IMR-90 (cell line): ENCODE results near the gene OR5D18. TPM values are rescaled to one million over a fixed set of nuclear protein-coding genes. Genes with fewer than 3 reads are reported as not detected.

Source experiments
- ATAC-seq: fragments of 200-7000 bp; cut with Tn5 transposase; 2 replicates; pipeline ENCODE4 v1.9.1; 2020; ENCODE audit warnings: low read depth, mild to moderate bottlenecking, moderate library complexity
- BruUV-seq: library from RNA; stranded (reverse); fragments of 400-500 nt; replicated peaks from 2 replicates; lab custom pipeline; 2021; lab: Mats Ljungman, UMichigan
- CTCF ChIA-PET: fragments of 300-600 bp; formaldehyde crosslinking; extraction: SDS; loops from one replicate; lab custom pipeline; 2021; ENCODE audit warnings: antibody characterized with exemption; lab: Yijun Ruan, JAX
- POLR2A ChIA-PET: fragments of 300-600 bp; sonication (Branson Sonifier 250); formaldehyde crosslinking; loops from one replicate; lab custom pipeline; 2022; ENCODE audit warnings: antibody characterized with exemption; ENCODE audit not compliant: unreplicated experiment; lab: Charles Lee
- DNase-seq: peaks from one replicate; pipeline ENCODE4 v3.0.0; 2013
- H2AFZ ChIP-seq: replicated peaks from 2 replicates; pipeline ENCODE3; 2013; ENCODE audit warnings: low read length, mild to moderate bottlenecking; ENCODE audit not compliant: poor library complexity
- H2AK5ac ChIP-seq: 2 replicates; pipeline ENCODE4 v1.6.1; 2013; ENCODE audit warnings: low read depth, low read length, inconsistent platforms
- H2AK9ac ChIP-seq: replicated peaks from 2 replicates; pipeline ENCODE3; 2013; ENCODE audit warnings: mild to moderate bottlenecking, low read depth, low read length, moderate library complexity; ENCODE audit not compliant: poor library complexity
- H2BK120ac ChIP-seq: 2 replicates; pipeline ENCODE4 v1.6.1; 2013; ENCODE audit warnings: low read depth, low read length, inconsistent platforms
- H2BK15ac ChIP-seq: 3 replicates; pipeline ENCODE4 v1.6.1; 2013; ENCODE audit warnings: low read depth, low read length, inconsistent platforms
- H2BK20ac ChIP-seq: 2 replicates; pipeline ENCODE4 v1.6.1; 2013; ENCODE audit warnings: low read depth, mild to moderate bottlenecking, inconsistent platforms, low read length, moderate library complexity
- H2BK5ac ChIP-seq: 2 replicates; pipeline ENCODE4 v1.6.1; 2013; ENCODE audit warnings: mild to moderate bottlenecking, low read depth, low read length, inconsistent platforms; ENCODE audit not compliant: poor library complexity, severe bottlenecking
- H3K14ac ChIP-seq: replicated peaks from 2 replicates; pipeline ENCODE4 v1.6.1; 2013; ENCODE audit warnings: low read depth, low read length, inconsistent platforms
- H3K18ac ChIP-seq: 2 replicates; pipeline ENCODE4 v1.6.1; 2013; ENCODE audit warnings: low read depth, low read length, control low read depth
- H3K23ac ChIP-seq: 2 replicates; pipeline ENCODE4 v1.6.1; 2013; ENCODE audit warnings: low read depth, low read length, inconsistent platforms
- H3K27ac ChIP-seq: 2 replicates; pipeline ENCODE4 v1.5.1; 2013; ENCODE audit warnings: mild to moderate bottlenecking, control low read depth, low read length; ENCODE audit not compliant: insufficient read depth
- H3K27me3 ChIP-seq: 2 replicates; pipeline ENCODE4 v1.6.1; 2013; ENCODE audit warnings: low read length; ENCODE audit not compliant: control insufficient read depth, insufficient read depth
- H3K36me3 ChIP-seq: 2 replicates; pipeline ENCODE4 v1.6.1; 2013; ENCODE audit warnings: low read length, mixed read lengths; ENCODE audit not compliant: control insufficient read depth, insufficient read depth
- H3K4ac ChIP-seq: 2 replicates; pipeline ENCODE4 v1.6.1; 2013; ENCODE audit warnings: low read depth, low read length, inconsistent platforms
- H3K4me1 ChIP-seq: 2 replicates; pipeline ENCODE4 v1.6.1; 2013; ENCODE audit warnings: low read length, mixed read lengths; ENCODE audit not compliant: control insufficient read depth, insufficient read depth
- H3K4me2 ChIP-seq: 2 replicates; pipeline ENCODE4 v1.6.1; 2013; ENCODE audit warnings: low read depth, mild to moderate bottlenecking, control low read depth, low read length, moderate library complexity
- H3K4me3 ChIP-seq: 2 replicates; pipeline ENCODE4 v1.5.1; 2013; ENCODE audit warnings: low read depth, mild to moderate bottlenecking, control low read depth, low read length, moderate library complexity; ENCODE audit not compliant: insufficient read depth
- H3K56ac ChIP-seq: 2 replicates; pipeline ENCODE4 v1.6.1; 2013; ENCODE audit warnings: low read length, inconsistent platforms; ENCODE audit not compliant: insufficient read depth; ENCODE audit errors: extremely low read depth
- H3K79me1 ChIP-seq, 2 experiments: 2 replicates each; pipeline ENCODE4 v1.6.1; 2013; ENCODE audit warnings: low read length in 2 of 2, inconsistent platforms in 1 of 2, low read depth in 1 of 2
- H3K9ac ChIP-seq: 2 replicates; pipeline ENCODE4 v1.6.1; 2013; ENCODE audit warnings: low read depth, low read length, control low read depth
- H3K9me1 ChIP-seq: 2 replicates; pipeline ENCODE4 v1.6.1; 2013; ENCODE audit warnings: low read length, inconsistent platforms; ENCODE audit not compliant: insufficient read depth
- H3K9me3 ChIP-seq: 2 replicates; pipeline ENCODE4 v1.6.1; 2013; ENCODE audit warnings: low read length; ENCODE audit not compliant: control insufficient read depth, insufficient read depth
- H4K20me1 ChIP-seq: 2 replicates; pipeline ENCODE4 v1.6.1; 2013; ENCODE audit warnings: low read length, inconsistent platforms; ENCODE audit not compliant: insufficient read depth
- H4K5ac ChIP-seq: 2 replicates; pipeline ENCODE4 v1.6.1; 2013; ENCODE audit warnings: mild to moderate bottlenecking, low read depth, low read length, control low read depth
- H4K8ac ChIP-seq, 2 experiments: 2 replicates each; pipeline ENCODE4 v1.6.1; 2013; ENCODE audit warnings: low read depth in 2 of 2, low read length in 2 of 2, control low read depth in 1 of 2, inconsistent platforms in 1 of 2
- H4K91ac ChIP-seq: 2 replicates; pipeline ENCODE4 v1.6.1; 2013; ENCODE audit warnings: low read depth, low read length, inconsistent platforms; ENCODE audit not compliant: insufficient read depth
- MAFK ChIP-seq: IDR thresholded peaks from 2 replicates; pipeline ENCODE4 v1.6.1; 2012; ENCODE audit warnings: low read depth, low read length, improper control_type of control experiment
- WGBS, 2 experiments: methylation state at CpG; one replicate each; pipeline versions ENCODE4 v1.1.5 to v1.1.7; 2013; ENCODE audit warnings: missing lambda C conversion rate in 2 of 2; ENCODE audit not compliant: insufficient read length in 1 of 2; ENCODE audit errors: extremely low coverage in 2 of 2; 5-methylcytosine and 5-hydroxymethylcytosine counted together
- dilution Hi-C: fragments of 300-500 bp; cut with HindIII; formaldehyde crosslinking; loops from one replicate; pipeline ENCODE4 v1.14.3; 2018; ENCODE audit warnings: low sequenced_read_pairs; ENCODE audit not compliant: unreplicated experiment
- in situ Hi-C: fragments of 300-500 bp; cut with MboI; formaldehyde crosslinking; loops from 3 replicates; pipeline ENCODE4 v1.14.3; 2019; ENCODE audit warnings: low sequenced_read_pairs, inconsistent platforms, mixed read lengths
- intact Hi-C: fragments of 100-400 bp; cut with micrococcal nuclease; formaldehyde crosslinking; loops from 2 replicates; pipeline ENCODE4 v1.10.0; 2022
- polyA plus RNA-seq, 3 experiments: library from polyadenylated mRNA; depleted of rRNA; stranded (reverse); fragments of >200 nt; gene quantifications; 2 replicates each; pipeline ENCODE4 v1.2.3, GENCODE V29; 2012; ENCODE audit warnings: low replicate concordance in 1 of 3
- total RNA-seq: library from RNA; depleted of rRNA; stranded (reverse); fragments of >200 nt; gene quantifications from 2 replicates; pipeline ENCODE4 v1.2.3, GENCODE V29; 2012
- TF ChIP-seq, protein P1 (sequence below): fragments of 150-350 bp; IDR thresholded peaks from 2 replicates; pipeline ENCODE4 v1.6.1; 2016; ENCODE audit warnings: low read depth, mild to moderate bottlenecking, low read length, moderate library complexity, borderline replicate concordance

Gene OR5D18
- total and polyA plus RNA-seq, 2 of the 4 experiments (the other 2 are of a cell fraction): not detected

DNA sequence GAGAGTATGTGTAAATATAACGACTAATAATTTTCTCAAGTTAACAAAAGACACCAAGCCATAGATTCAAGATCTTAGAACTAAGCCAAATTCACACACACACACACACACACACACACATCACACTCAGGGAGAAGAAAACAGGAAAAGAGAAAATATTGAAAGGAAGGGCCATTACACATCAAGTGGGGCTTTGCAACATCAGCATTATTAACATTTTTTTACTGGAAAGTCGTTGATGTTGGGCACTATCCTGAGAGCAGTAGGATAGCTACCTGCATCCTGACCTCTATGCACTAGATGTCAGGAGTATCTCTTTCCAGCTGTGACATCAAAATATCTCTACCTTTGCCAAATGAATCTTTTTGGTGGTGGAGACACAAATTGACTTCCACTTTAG is 28.0 kb downstream of the OR5D18 start:
- intact Hi-C loops: no loop called here
- Histone ChIP-seq H2BK20ac (no peak overlapping the region), H3K9me1 (no peaks in the 10 kb centered on the region), H3K27ac (no peak overlapping the region), H2AFZ (no peak overlapping the region), H3K9me3 (0 out of 2 replicates have a peak, but pooled peaks cover 1% of the 10 kb centered on the region), H4K5ac (no peak overlapping the region), H4K91ac (no peak overlapping the region), H3K14ac (no peak overlapping the region), H2BK15ac (no peak overlapping the region), H3K9ac (no peak overlapping the region), H4K20me1 (no peaks in the 10 kb centered on the region), H3K4me3 (no peak overlapping the region), H3K4me2 (no peak overlapping the region), H3K23ac (no peak overlapping the region), H3K79me1 (no peaks in the 10 kb centered on the region), H3K4me1 (no peaks in the 10 kb centered on the region), H4K8ac (no peak overlapping the region), H2BK120ac (no peak overlapping the region), H2AK9ac (no peak overlapping the region), H3K56ac (no peak overlapping the region), H3K18ac (no peak overlapping the region), H3K36me3 (no peaks in the 10 kb centered on the region), H3K27me3 (no peaks in the 10 kb centered on the region), H2BK5ac (peak overlapping the region; percentile 58), H3K4ac (no peak overlapping the region), H2AK5ac (no peak overlapping the region)
- DNase-seq: no peak
- ChIA-PET CTCF (no interaction called here), POLR2A (no interaction called here)
- ATAC-seq: no peak
- TF ChIP-seq, protein P1, sequence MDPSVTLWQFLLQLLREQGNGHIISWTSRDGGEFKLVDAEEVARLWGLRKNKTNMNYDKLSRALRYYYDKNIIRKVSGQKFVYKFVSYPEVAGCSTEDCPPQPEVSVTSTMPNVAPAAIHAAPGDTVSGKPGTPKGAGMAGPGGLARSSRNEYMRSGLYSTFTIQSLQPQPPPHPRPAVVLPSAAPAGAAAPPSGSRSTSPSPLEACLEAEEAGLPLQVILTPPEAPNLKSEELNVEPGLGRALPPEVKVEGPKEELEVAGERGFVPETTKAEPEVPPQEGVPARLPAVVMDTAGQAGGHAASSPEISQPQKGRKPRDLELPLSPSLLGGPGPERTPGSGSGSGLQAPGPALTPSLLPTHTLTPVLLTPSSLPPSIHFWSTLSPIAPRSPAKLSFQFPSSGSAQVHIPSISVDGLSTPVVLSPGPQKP: no peak
- TF ChIP-seq MAFK: peak; percentile 21; the same call in 1 of the 2 replicates
- BruUV-seq: no TSS peak
- in situ Hi-C loops: no loop called here
- dilution Hi-C loops: no loop called here
- no CpG with 5 or more reads among the region's 2 CpGs for WGBS, 2 experiments
